HEK293T (cell line): Measurements from ENCODE around the gene DPP8.
"Not testable (repeated sequence)": the region's sequence is repeated elsewhere in the genome, so short reads cannot be mapped to it uniquely, and the experiment has no call there.

Experiments
- CTBP1 ChIP-seq: fragments of 450-650 bp; IDR thresholded peaks from 2 replicates; pipeline ENCODE4 v1.6.1; 2016; ENCODE audit warnings: borderline replicate concordance
- ELF4 ChIP-seq: fragments of 450-650 bp; IDR thresholded peaks from 2 replicates; pipeline ENCODE4 v1.6.1; 2017; ENCODE audit warnings: antibody characterized with exemption
- FOXM1 ChIP-seq: fragments of 450-650 bp; IDR thresholded peaks from 2 replicates; pipeline ENCODE4 v1.6.1; 2017; ENCODE audit warnings: mild to moderate bottlenecking, borderline replicate concordance
- HDGF ChIP-seq: fragments of 450-650 bp; IDR thresholded peaks from 2 replicates; pipeline ENCODE4 v1.6.1; 2017; ENCODE audit warnings: antibody characterized with exemption, borderline replicate concordance
- NFRKB ChIP-seq: fragments of 450-650 bp; IDR thresholded peaks from 2 replicates; pipeline ENCODE4 v1.6.1; 2016; ENCODE audit warnings: mild to moderate bottlenecking, moderate library complexity
- SUZ12 ChIP-seq: fragments of 450-650 bp; IDR thresholded peaks from 2 replicates; pipeline ENCODE4 v1.6.1; 2016; ENCODE audit warnings: mild to moderate bottlenecking
- TARDBP ChIP-seq: fragments of 450-650 bp; IDR thresholded peaks from 2 replicates; pipeline ENCODE4 v1.6.1; 2016
- ZNF384 ChIP-seq: fragments of 450-650 bp; IDR thresholded peaks from 2 replicates; pipeline ENCODE4 v1.6.1; 2016
- TF ChIP-seq, protein P1 (sequence below): fragments of 450-650 bp; IDR thresholded peaks from 2 replicates; pipeline ENCODE4 v1.6.1; 2016

DNA sequence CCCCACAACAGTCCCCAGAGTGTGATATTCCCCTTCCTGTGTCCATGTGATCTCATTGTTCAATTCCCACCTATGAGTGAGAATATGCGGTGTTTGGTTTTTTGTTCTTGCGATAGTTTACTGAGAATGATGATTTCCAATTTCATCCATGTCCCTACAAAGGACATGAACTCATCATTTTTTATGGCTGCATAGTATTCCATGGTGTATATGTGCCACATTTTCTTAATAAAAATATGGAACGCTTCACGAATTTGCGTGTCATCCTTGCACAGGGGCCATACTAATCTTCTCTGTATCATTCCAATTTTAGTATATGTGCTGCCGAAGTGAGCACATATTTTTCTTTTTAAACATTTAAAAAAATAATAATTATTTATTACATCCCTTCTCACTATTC lies 35.4 kb upstream of the DPP8 start:
- not testable (repeated sequence) for TF ChIP-seq ZNF384, CTBP1, SUZ12, ELF4, TARDBP, FOXM1, NFRKB, HDGF
- TF ChIP-seq, protein P1, sequence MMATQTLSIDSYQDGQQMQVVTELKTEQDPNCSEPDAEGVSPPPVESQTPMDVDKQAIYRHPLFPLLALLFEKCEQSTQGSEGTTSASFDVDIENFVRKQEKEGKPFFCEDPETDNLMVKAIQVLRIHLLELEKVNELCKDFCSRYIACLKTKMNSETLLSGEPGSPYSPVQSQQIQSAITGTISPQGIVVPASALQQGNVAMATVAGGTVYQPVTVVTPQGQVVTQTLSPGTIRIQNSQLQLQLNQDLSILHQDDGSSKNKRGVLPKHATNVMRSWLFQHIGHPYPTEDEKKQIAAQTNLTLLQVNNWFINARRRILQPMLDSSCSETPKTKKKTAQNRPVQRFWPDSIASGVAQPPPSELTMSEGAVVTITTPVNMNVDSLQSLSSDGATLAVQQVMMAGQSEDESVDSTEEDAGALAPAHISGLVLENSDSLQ, result not testable (repeated sequence)
